H1 (cell line): ENCODE data around the gene PLPP4.

Source experiments
- CREB1 ChIP-seq: IDR thresholded peaks from 2 replicates; pipeline ENCODE4 v1.6.1; 2012; ENCODE audit warnings: inconsistent platforms
- KDM1A ChIP-seq: fragments of 200-600, 300-600 bp; sonication (generic); IDR thresholded peaks from 2 replicates; pipeline ENCODE4 v1.7.1; 2016; ENCODE audit warnings: mild to moderate bottlenecking, low read length, borderline replicate concordance
- POLR2A ChIP-seq, 2 experiments: IDR thresholded peaks; 1 replicate in 1 of 2; 2 replicates in 1 of 2; pipeline ENCODE4 v1.6.1; 2011; ENCODE audit warnings: low read depth in 2 of 2, low read length in 2 of 2, mild to moderate bottlenecking in 2 of 2; ENCODE audit errors: control extremely low read depth in 1 of 2
- POLR2AphosphoS5 ChIP-seq: IDR thresholded peaks from 2 replicates; pipeline ENCODE4 v1.6.1; 2011; ENCODE audit warnings: low read depth, low read length
- RAD21 ChIP-seq, 2 experiments: IDR thresholded peaks in 1 of 2; conservative IDR thresholded peaks in 1 of 2; 2 replicates each; pipeline ENCODE4 v1.6.1; 2011; ENCODE audit warnings: low read depth in 2 of 2, low read length in 2 of 2, improper control_type of control experiment in 1 of 2, inconsistent platforms in 1 of 2, mild to moderate bottlenecking in 1 of 2, moderate library complexity in 1 of 2
- SIN3A ChIP-seq, 2 experiments: IDR thresholded peaks in 1 of 2; conservative IDR thresholded peaks in 1 of 2; 2 replicates each; pipeline ENCODE4 v1.6.1; 2011 to 2012; ENCODE audit warnings: low read length in 2 of 2, improper control_type of control experiment in 1 of 2, low read depth in 1 of 2, mild to moderate bottlenecking in 1 of 2

GRCh38 chr10:120432209-120432608 lies 24.8 kb upstream of the PLPP4 start:
- TF ChIP-seq SIN3A (conservative IDR thresholded peaks at IDR 0.05 in 1 of 2, IDR thresholded peaks at IDR 0.05 in 1 of 2; ENCODE audit: low read depth in 1 of 2, low read length in 2 of 2) (no peak), CREB1 (no peak), POLR2A (IDR thresholded peaks at IDR 0.05; ENCODE audit: control extremely low read depth in 1 of 2, low read depth in 2 of 2, low read length in 2 of 2) (no peak), RAD21 (IDR thresholded peaks at IDR 0.05 in 1 of 2, conservative IDR thresholded peaks at IDR 0.05 in 1 of 2; ENCODE audit: low read depth in 2 of 2, low read length in 2 of 2) (no peak), POLR2AphosphoS5 (no peak), KDM1A (no peak)
